ENCODE data around the gene INKA2. TPM values are rescaled to one million over a fixed set of nuclear protein-coding genes. Genes with fewer than 3 reads are reported as not detected.

INKA2 gene
- polyA plus RNA-seq, 1 donor from 2014 or later = 0.77 TPM

DNA sequence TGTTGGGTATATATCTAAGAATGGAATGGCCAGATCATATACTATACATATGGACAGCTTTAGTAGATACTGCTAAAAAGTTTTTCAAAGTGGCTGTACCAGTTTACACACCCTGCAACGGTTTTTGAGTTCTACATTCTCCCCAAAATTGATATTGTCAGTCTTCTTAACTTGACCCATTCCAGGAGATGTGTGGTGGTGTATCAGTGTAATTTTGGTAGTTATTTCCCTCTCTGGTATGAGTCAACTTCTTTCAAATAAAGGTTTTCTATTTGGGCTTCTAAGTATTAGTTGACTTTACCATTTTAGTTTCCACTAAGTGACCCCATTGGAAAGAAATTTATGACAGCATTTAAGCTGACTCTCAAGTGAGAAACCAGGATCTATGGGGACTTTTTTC, 29.2 kb downstream of the INKA2 start:
- Histone ChIP-seq H3K9ac (ENCODE audit: low read length) (no peak overlapping the region), H3K9me3 (ENCODE audit: low read length) (no peaks in the 10 kb centered on the region), H3K27ac (ENCODE audit: low read length) (no peak overlapping the region), H3F3A (ENCODE audit: insufficient read depth, low read length, poor library complexity, severe bottlenecking) (no peaks in the 10 kb centered on the region), H3K4me2 (ENCODE audit: low read length) (no peak overlapping the region), H4K20me1 (ENCODE audit: insufficient read depth) (no peaks in the 10 kb centered on the region), H2AFZ (ENCODE audit: low read depth, low read length) (no peak overlapping the region), H3K27me3 (ENCODE audit: insufficient read depth, low read depth, low read length) (no peaks in the 10 kb centered on the region), H3K9me2 (ENCODE audit: insufficient read depth, low read length) (no peaks in the 10 kb centered on the region), H3K4me3 (ENCODE audit: low read length) (no peak overlapping the region), H3K79me2 (replicated peaks; ENCODE audit: insufficient read depth, low read length) (no peaks in the 10 kb centered on the region), H3K36me3 (ENCODE audit: insufficient read depth, low read length) (no peaks in the 10 kb centered on the region)
- TF ChIP-seq, protein P1, sequence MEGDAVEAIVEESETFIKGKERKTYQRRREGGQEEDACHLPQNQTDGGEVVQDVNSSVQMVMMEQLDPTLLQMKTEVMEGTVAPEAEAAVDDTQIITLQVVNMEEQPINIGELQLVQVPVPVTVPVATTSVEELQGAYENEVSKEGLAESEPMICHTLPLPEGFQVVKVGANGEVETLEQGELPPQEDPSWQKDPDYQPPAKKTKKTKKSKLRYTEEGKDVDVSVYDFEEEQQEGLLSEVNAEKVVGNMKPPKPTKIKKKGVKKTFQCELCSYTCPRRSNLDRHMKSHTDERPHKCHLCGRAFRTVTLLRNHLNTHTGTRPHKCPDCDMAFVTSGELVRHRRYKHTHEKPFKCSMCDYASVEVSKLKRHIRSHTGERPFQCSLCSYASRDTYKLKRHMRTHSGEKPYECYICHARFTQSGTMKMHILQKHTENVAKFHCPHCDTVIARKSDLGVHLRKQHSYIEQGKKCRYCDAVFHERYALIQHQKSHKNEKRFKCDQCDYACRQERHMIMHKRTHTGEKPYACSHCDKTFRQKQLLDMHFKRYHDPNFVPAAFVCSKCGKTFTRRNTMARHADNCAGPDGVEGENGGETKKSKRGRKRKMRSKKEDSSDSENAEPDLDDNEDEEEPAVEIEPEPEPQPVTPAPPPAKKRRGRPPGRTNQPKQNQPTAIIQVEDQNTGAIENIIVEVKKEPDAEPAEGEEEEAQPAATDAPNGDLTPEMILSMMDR (IDR thresholded peaks at IDR 0.05; ENCODE audit: poor library complexity, severe bottlenecking) = no peak
- TF ChIP-seq SMC3 (conservative IDR thresholded peaks at IDR 0.05; ENCODE audit: poor library complexity) (no peak), MXI1 (conservative IDR thresholded peaks at IDR 0.05; ENCODE audit: poor library complexity, severe bottlenecking) (no peak), RAD21 (conservative IDR thresholded peaks at IDR 0.05) (no peak), TAF1 (IDR thresholded peaks at IDR 0.05; ENCODE audit: low read depth) (no peak), POLR2AphosphoS5 (IDR thresholded peaks at IDR 0.05) (no peak), EP300 (conservative IDR thresholded peaks at IDR 0.05; ENCODE audit: poor library complexity, severe bottlenecking) (no peak), EZH2 (IDR thresholded peaks at IDR 0.05; ENCODE audit: borderline replicate concordance, insufficient read depth, low read length, poor library complexity, severe bottlenecking) (no peak)
- TF ChIP-seq, protein P2, sequence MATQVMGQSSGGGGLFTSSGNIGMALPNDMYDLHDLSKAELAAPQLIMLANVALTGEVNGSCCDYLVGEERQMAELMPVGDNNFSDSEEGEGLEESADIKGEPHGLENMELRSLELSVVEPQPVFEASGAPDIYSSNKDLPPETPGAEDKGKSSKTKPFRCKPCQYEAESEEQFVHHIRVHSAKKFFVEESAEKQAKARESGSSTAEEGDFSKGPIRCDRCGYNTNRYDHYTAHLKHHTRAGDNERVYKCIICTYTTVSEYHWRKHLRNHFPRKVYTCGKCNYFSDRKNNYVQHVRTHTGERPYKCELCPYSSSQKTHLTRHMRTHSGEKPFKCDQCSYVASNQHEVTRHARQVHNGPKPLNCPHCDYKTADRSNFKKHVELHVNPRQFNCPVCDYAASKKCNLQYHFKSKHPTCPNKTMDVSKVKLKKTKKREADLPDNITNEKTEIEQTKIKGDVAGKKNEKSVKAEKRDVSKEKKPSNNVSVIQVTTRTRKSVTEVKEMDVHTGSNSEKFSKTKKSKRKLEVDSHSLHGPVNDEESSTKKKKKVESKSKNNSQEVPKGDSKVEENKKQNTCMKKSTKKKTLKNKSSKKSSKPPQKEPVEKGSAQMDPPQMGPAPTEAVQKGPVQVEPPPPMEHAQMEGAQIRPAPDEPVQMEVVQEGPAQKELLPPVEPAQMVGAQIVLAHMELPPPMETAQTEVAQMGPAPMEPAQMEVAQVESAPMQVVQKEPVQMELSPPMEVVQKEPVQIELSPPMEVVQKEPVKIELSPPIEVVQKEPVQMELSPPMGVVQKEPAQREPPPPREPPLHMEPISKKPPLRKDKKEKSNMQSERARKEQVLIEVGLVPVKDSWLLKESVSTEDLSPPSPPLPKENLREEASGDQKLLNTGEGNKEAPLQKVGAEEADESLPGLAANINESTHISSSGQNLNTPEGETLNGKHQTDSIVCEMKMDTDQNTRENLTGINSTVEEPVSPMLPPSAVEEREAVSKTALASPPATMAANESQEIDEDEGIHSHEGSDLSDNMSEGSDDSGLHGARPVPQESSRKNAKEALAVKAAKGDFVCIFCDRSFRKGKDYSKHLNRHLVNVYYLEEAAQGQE (IDR thresholded peaks at IDR 0.05; ENCODE audit: borderline replicate concordance) = no peak

DNA sequence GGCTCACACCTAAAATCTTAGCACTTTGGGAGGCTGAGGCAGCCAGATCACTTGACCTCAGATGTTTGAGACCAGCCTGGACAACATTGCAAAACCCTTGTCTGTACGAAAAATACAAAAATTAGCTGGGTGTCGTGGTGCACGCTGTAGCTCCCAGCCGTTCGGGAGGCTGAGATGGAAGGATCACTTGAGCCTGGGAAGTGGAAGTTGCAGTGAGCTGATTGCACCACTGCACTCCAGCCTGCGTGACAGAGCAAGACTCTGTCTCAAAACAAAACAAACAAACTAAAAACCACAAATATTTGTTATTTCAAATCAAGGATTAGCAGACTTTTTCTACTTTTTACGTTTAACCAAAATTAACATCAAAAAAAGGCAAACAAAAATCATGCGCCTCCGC, 31.3 kb downstream of the INKA2 start:
- Histone ChIP-seq H3K9ac (ENCODE audit: low read length) (no peak overlapping the region), H3K4me3 (ENCODE audit: low read length) (no peak overlapping the region), H3K27ac (ENCODE audit: low read length) (no peak overlapping the region), H3K79me2 (replicated peaks; ENCODE audit: insufficient read depth, low read length) (no peaks in the 10 kb centered on the region), H3F3A (ENCODE audit: insufficient read depth, low read length, poor library complexity, severe bottlenecking) (no peaks in the 10 kb centered on the region), H3K4me2 (ENCODE audit: low read length) (no peak overlapping the region), H2AFZ (ENCODE audit: low read depth, low read length) (no peak overlapping the region), H3K9me2 (ENCODE audit: insufficient read depth, low read length) (no peaks in the 10 kb centered on the region), H4K20me1 (ENCODE audit: insufficient read depth) (no peaks in the 10 kb centered on the region), H3K36me3 (ENCODE audit: insufficient read depth, low read length) (no peaks in the 10 kb centered on the region), H3K9me3 (ENCODE audit: low read length) (no peaks in the 10 kb centered on the region), H3K27me3 (ENCODE audit: insufficient read depth, low read depth, low read length) (no peaks in the 10 kb centered on the region)
- TF ChIP-seq EP300 (conservative IDR thresholded peaks at IDR 0.05; ENCODE audit: poor library complexity, severe bottlenecking) = no peak
- TF ChIP-seq POLR2AphosphoS5 (IDR thresholded peaks at IDR 0.05) = no peak
- no peak for TF ChIP-seq MXI1 (conservative IDR thresholded peaks at IDR 0.05; ENCODE audit: poor library complexity, severe bottlenecking)
- TF ChIP-seq EZH2 (IDR thresholded peaks at IDR 0.05; ENCODE audit: borderline replicate concordance, insufficient read depth, low read length, poor library complexity, severe bottlenecking) = no peak
- no peak for TF ChIP-seq TAF1 (IDR thresholded peaks at IDR 0.05; ENCODE audit: low read depth)
- TF ChIP-seq, protein P2 (IDR thresholded peaks at IDR 0.05; ENCODE audit: borderline replicate concordance) = no peak
- no peak for TF ChIP-seq SMC3 (conservative IDR thresholded peaks at IDR 0.05; ENCODE audit: poor library complexity)
- no peak for TF ChIP-seq RAD21 (conservative IDR thresholded peaks at IDR 0.05)
- TF ChIP-seq, protein P1 (IDR thresholded peaks at IDR 0.05; ENCODE audit: poor library complexity, severe bottlenecking) = no peak

Data from neural cell (in vitro differentiated cells).